NK-92 (cell line): ENCODE data around the gene HOXA13.

Experiments
- DNase-seq: peaks from one replicate; lab custom pipeline; 2025; ENCODE audit not compliant: unreplicated experiment; lab: John Stamatoyannopoulos, UW

The HOXA13 gene

DNA sequence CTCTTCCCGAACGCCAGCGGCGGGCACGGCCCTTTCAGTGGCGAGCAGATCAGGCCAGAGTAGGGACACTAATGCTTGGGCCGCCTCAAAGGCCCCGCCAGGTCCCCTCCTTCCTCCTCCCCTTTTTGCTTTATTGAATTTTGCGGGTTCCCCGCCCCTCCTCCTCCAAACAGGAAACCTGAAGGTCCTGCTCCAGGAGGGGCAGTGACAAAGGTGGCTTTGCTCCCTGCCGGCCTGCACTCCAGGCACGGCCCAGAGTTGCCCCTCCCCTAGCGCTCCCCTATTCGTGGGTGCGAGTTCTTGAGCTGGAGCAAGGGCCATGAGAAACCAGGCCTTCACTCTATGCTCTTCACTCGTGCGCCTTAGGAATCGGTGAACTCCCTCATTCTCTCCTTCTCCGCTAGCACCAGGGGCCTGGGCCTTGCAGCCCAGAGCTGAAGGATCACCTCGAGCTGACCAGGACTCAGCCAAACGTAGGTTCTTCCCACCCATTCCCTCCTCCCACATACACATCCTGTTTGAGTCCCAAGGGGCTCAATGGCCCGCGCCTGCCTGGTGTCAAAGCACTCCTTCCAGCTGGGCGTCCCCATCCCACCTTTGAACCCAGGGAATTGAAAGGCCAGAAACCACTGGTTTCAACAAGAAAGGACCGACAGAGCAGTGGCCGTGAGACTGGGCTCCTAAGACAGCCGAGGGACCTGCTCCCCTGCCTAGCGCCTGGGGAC is 51.7 kb downstream of the HOXA13 start:
- no peak for DNase-seq

DNA sequence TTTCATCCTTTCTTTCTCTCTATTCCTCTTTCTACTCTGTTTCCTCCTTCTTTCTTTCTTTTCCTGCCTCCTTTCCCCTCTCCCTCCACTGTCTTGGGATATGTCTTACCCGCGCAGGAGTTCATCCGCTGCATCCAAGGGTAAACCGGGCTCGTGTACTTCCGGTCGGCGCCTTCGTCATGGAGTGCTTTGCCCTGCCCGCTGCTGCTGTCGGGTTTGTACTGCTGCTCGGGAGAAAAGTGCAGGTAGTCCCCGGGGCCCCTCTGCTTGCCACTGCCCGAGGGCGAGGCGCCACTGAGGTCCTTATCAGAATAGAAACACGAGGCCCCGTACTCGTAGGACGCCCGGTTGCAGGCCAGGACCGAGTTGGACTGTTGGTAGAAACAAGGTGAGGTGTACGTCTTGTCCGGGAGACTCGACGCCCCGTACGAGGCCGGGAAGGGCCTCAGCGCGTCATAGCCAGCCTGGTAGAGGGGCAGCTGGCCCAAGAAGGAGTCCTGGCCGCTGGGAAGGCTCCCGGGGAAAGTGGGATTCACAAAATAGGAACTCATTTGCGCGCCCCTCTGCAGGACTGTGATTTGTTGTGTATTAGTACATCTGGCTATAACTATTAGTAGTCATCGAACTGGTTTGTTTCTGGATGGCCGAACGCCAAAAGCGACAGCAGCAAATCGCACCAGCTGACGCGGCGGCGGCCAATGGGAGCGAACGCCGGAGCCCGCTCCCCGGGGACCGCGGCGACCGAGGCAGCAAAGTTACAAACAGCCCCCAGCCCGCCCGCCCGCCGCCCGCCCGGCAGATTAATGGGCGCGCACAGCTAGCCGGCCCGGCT is 52.5 kb downstream of the HOXA13 start, which contains the start of gene HOXA6:
Gene HOXA6 (minus strand): TSS at position 576 of the 832 bp plus-strand sequence. CDS start 25 bp downstream, at position 551.
- DNase-seq, result no peak

DNA sequence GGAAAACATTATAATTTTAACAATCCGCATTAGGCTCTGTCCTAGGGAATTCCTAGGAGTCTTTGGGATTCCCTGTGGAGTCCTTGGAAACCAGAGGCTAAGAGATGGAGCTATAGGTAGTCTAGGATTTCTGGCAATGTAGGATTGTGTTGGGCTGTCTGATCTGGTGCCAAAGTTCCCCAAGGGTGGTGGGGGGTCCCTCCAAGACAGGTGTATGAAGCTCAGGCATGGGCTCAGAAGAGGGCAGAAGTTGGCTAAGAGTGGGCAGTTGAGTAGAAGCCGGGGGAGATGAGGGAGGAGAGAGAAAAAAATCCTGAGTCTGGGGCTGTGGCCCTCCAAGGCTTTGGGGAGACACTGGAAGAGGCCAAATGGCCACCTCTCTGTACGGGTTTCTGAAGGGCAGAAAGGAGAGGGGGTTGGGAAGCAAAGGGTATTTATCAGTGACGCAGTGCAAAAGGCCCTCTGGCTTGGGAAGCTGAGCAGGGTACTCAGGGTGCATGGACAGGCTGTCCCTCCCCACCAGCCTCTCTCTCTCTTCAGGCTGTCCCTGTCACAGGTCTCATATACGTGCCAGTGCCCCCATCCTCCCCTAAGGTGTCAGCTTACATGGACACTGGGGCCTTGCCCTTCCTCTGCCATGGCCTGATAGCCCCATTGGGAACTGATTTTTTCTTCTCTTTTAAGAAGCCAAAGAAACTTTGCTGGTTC is 53.2 kb downstream of the HOXA13 start:
- DNase-seq, result no peak

DNA sequence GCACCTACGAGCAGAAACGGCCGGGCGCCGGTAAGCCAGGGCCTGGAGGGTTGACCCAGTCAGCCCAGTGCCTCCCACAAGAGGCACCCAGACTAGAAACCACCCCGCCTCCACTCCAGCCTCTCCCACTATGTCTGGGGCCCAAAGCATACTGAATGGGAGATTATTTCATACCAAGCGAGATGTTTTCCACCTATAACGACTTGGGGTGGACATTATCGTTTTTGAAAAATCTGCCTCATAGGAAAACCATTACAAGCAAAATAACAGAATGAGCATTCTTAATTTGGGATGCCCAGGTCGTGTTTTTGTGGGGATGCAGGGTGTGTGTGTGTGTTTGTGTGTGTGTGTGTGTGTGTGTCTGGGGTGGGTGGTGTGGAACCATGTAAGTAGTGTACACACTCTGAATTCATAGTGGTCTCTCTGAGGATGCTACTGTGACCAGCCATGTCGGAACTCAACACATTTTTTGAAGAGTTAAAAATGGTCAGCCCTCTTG is 53.9 kb downstream of the HOXA13 start:
- no peak for DNase-seq

DNA sequence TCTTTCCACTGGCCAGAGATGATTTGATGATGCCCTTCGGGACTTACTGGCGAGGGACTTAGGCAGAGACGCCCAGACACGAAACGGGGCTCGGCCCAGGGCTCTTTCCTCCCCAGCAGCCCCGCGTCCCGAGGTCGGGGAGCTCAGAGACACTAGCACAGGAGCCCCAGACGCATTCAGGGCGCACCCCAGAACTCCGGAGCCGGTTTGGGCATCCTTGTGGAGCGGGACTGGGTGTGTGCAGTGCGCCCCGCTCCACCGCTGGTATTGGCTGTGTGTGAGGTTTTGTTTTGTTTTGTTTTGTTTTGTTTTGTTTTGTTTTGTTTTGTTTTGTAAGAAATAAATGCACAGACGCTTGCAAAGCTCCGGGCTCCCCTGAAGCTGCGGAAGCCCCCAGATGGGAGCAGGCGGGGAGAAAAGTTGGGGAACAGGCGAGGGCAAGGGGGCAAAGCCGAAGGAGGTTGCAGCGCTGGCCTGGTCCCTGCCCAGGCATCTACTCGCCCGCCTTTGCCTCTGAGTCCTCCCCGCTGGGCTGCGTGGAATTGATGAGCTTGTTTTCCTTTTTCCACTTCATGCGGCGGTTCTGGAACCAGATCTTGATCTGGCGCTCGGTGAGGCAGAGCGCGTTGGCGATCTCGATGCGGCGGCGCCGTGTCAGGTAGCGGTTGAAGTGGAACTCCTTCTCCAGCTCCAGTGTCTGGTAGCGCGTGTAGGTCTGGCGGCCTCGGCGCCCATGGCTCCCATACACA is 54.6 kb downstream of the HOXA13 start:
- DNase-seq, result no peak

DNA sequence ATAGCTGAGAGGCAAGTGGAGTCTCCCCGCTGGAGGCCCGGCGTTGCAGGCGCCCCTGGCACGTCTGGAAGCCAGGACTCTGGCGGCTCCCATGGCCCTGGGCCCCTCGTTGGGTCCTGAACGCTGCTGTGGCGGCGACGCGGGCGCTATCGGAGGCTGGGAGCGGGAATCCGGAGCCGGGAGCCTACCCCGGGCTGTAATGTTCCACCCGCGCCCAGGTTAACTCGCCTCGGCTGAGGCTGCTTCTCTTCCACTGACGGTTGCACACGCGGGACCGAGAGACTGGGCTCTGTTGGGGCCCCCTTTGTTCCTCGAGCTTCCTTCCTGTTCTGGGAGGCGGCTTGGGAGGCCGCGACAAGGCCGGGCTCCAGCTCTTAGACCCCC is 55.1 kb downstream of the HOXA13 start:
- DNase-seq, result no peak
